Right renal pelvis (tissue), 4 donors: ENCODE results near the gene THOC3. TPM values are rescaled to one million over a fixed set of nuclear protein-coding genes. Genes with fewer than 3 reads are reported as not detected.
"Not testable (repeated sequence)": the region's sequence is repeated elsewhere in the genome, so short reads cannot be mapped to it uniquely, and the experiment has no call there.

Experiments used
- DNase-seq, 4 donors: peaks; one replicate each; pipeline ENCODE4 v3.0.0-alpha.2; 2013; ENCODE audit warnings: low read depth in 4 of 4, low spot score in 3 of 4, missing footprints in 1 of 4
- polyA plus RNA-seq, 4 donors: library from polyadenylated mRNA; unstranded; fragments of 120-200 nt; gene quantifications; one replicate each; pipeline ENCODE4 v1.2.1, GENCODE V29; 2013; ENCODE audit not compliant: insufficient read length in 4 of 4

The THOC3 gene
- polyA plus RNA-seq, 4 donors: 43.0 to 76.5 (median 60.8) TPM

GRCh38 chr5:175943253-175943652 is 24.9 kb downstream of the THOC3 start:
- not testable (repeated sequence) for DNase-seq

- not testable (repeated sequence) for DNase-seq
Observed at GRCh38 chr5:175940632-175941031, 27.5 kb downstream of the THOC3 start.

- DNase-seq: not testable (repeated sequence)
Observed at GRCh38 chr5:175938489-175938888, 29.6 kb downstream of the THOC3 start.

GRCh38 chr5:175928752-175929151 is 39.4 kb downstream of the THOC3 start:
- DNase-seq: not testable (repeated sequence)

GRCh38 chr5:175925106-175925505 is 43.0 kb downstream of the THOC3 start:
- DNase-seq: not testable (repeated sequence)

- DNase-seq: no peak
Observed at GRCh38 chr5:175922192-175922885, 45.8 kb downstream of the THOC3 start.

- DNase-seq: no peak
Observed at GRCh38 chr5:175921061-175921730, 46.9 kb downstream of the THOC3 start.

- no peak for DNase-seq
Observed at GRCh38 chr5:175920231-175920811, 47.8 kb downstream of the THOC3 start.

- not testable (repeated sequence) for DNase-seq
Observed at GRCh38 chr5:175915066-175916037, 52.8 kb downstream of the THOC3 start.

GRCh38 chr5:175913835-175914672 is 54.1 kb downstream of the THOC3 start:
- DNase-seq: not testable (repeated sequence)

- DNase-seq: not testable (repeated sequence)
Observed at GRCh38 chr5:175910072-175910471, 58.0 kb downstream of the THOC3 start.

Other genes with a start within 250 kb of the THOC3 start
- under 1 TPM in 3 of 4 donors, not detected in 1; 0.04 to 0.60 (median 0.10) TPM for gene CPLX2, start 96.7 kb downstream of the THOC3 start, polyA plus RNA-seq